Activated effector memory CD4-positive, alpha-beta T cell treated with anti-CD3 and anti-CD28 coated beads, Interleukin-2, amount 50 U/mL, for 16 hours (primary cell): ENCODE measurements around the gene NUP58.
A peak's percentile ranks its signal among the peaks of the same experiment; 100 is the strongest.

Experiments used
- DNase-seq: peaks from one replicate; pipeline ENCODE4 v3.0.0-alpha.2; 2020

The NUP58 gene, protein sequence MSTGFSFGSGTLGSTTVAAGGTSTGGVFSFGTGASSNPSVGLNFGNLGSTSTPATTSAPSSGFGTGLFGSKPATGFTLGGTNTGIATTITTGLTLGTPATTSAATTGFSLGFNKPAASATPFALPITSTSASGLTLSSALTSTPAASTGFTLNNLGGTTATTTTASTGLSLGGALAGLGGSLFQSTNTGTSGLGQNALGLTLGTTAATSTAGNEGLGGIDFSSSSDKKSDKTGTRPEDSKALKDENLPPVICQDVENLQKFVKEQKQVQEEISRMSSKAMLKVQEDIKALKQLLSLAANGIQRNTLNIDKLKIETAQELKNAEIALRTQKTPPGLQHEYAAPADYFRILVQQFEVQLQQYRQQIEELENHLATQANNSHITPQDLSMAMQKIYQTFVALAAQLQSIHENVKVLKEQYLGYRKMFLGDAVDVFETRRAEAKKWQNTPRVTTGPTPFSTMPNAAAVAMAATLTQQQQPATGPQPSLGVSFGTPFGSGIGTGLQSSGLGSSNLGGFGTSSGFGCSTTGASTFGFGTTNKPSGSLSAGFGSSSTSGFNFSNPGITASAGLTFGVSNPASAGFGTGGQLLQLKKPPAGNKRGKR

DNA sequence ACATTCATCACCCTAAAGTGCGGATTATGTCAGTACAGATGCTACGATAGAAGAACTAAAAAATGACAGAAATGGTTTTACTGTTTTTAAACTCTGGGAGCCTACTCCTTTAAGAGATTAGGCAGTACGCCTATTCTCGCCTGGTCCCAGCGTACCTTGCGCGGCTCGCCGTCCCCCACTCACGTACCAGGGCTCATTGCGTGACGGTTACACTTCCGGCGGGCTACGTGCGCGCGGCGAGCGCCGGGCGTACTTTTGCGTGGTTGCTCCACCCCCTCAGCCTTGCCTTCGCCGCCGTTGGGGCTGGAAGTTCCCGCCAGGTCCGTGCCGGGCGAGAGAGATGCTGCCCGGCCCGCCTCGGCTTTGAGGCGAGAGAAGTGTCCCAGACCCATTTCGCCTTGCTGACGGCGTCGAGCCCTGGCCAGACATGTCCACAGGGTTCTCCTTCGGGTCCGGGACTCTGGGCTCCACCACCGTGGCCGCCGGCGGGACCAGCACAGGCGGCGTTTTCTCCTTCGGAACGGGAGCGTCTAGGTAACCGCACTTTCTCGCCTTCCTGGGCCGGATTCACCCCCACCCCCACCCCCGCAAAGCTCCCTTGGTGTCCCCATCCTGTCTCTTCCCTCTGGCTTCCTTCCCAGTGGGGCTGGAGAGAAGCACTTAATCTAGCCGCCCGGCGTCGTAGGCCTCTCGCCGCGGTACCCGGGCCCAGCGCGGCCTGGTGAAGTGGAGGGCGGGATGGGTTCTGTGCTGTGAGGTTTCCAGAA, at the start of gene NUP58:
Gene NUP58 (plus strand): TSS at position 279 of the 767 bp plus-strand sequence. CDS start 149 bp downstream, at position 428.
- peak; percentile 98 for DNase-seq

DNA sequence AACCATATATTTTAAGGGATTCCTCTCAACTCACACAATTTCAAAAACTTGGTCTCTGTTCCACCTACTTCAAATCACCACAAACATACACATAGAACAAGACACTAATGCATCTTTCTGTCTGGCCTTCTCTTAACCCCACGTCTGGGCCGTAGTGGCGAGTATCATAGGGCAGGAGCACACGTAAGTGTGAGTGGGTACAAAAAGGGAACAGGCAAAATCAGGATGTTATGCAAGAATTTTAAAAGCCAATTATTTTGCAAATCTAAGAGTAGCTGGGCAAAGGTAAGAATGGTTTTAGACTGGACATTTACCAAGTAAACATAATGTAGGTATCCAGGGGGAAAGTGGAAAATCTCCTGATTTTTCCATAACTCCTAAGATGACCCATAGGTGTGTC, 49.2 kb upstream of the NUP58 start:
- no peak for DNase-seq

DNA sequence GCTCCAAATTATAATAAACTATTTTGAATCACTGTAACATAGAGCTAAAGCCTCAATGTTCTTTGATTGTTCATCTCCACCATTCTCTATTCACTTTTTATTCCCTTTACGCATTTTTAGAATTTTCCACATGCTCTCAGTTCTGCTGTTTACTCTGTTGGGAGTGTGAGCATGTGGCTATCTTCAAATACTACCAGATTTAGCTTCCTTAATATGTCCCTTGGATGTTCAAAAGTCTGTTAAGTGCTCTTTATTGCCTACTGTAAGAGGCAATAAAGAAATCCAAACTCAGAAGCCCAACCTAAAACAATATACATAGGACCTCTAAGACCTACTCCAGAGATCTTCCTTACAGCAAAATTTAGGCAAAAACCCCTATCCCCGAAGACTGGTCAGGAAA, 48.7 kb upstream of the NUP58 start:
- DNase-seq = no peak

DNA sequence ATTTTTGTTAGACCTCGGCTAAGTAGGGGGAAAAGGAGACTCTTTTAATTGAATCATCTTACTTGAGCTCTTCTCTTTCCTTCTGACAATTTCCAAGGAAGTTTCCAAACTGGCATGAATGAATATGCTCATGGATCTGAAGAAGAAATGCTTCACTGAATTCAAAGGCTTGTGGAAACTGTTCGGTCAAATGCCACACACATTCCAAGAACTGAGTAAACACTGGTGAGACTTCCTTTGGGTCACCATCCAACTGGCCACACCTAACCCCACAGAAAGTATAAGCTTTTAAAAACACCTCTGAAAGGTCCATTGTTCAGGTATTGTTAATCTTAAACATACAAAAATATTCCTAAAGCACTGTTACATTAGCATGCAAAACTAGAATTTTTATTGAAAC, 47.7 kb upstream of the NUP58 start:
- no peak for DNase-seq

DNA sequence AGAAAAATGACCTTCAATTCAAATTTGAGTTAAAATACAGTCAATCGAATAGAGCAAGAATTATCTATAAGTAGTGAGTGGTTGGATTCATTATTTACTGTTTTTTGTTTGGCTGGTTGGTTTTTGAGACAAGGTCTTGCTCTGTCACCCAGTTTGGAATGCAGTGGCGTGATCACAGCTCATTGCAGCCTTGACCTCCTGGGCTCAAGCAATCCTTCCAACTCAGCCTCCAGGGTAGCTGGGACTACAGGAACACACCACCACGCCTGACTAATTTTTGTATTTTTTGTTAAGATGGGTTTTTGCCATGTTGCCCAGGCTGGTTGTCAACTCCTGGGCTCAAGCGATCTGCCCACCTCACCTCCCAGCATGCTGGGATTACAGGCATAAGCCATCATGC, 39.2 kb upstream of the NUP58 start:
- DNase-seq = no peak

DNA sequence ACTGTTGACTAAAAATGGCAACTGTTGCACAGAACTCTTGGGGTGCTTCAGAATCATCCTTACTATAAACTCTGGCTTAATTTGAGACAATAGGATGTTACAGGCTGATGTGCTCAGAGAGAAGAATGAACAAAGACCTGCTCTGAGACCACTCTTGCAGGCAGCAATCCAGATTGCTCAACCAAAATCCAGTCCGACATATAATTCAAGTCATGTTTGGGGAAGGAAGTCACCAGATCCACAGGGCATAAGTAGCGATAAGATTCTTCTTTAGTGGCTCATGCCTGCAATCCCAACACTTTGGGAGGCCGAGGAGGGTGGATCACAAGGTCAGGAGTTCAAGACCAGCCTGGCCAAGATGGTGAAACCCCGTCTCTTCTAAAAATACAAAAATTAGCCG, 34.7 kb upstream of the NUP58 start:
- no peak for DNase-seq

DNA sequence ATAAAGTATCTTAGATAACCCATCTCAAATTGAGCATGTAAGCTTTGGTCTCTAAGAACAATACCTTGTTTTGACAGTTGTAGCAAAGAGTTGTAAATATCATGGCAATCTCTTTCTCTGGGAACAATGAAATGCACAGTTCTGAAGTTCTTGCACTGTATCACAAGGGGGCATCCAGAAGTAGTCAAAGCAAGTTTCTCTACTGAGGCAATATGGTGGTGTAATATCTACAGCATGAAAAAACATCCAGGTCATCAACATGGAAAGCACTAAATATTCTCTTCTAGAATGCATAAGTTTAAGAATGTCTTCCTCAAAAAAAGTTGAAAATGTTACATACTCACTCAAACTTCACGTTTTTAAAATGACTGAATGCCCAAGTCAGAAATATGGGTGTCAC, 33.7 kb upstream of the NUP58 start:
- DNase-seq = no peak

DNA sequence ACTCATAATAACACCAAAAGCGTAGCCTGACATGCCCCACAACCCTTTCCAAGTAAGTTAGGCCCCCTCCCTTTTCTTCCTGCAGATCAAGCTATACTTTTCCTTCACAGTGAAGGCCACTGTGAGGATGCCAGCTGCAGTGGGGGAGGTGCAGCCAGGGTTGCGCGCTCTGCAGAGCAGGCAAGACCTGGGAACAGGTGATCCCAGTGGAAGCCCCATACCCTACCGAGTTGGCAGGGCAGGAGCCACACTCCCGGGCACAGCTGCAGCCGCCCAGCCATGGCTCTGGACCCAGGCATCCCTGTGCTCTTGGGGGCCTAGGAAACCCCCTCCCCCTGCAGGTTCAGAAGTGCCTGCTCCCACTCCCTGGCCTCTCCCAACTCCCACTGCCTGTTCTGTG, 32.9 kb upstream of the NUP58 start:
- no peak for DNase-seq

DNA sequence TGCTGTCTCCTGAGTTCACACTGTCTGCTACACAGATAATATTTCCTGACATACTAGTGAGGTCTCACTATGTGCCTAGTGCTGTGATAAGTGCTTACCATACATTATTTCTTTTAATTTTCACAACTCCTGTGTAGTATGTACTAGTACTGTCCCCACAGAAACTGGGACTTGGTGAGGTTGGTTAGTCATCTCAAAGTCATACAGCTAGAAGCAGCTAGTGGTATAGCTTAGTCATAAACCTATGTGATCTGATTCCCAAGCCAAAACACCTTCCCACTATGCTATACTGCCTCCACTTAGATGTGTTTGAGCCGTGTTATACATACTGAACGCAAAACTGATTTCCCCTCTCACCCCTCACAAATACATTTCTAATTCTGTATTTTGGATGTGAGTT, 24.7 kb upstream of the NUP58 start:
- no peak for DNase-seq

DNA sequence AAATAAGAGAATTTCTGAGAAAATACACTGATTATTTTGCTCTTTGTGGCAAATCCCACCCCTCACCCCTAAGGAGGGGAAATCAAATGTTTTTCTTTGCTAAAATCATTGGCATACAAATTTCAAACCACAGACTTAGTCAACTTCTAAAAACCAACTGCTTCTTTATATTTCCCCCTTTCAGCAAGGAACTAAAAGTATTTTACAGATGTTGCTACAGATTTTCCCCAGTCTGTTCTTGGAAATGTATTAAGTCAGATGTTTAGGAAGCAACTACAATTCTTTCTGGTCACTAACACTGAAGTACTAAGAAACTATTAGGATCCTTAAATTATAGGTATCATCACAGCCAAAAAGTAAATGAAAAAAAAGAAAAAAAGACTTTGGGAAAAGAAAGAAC, 21.0 kb upstream of the NUP58 start:
- DNase-seq = no peak

DNA sequence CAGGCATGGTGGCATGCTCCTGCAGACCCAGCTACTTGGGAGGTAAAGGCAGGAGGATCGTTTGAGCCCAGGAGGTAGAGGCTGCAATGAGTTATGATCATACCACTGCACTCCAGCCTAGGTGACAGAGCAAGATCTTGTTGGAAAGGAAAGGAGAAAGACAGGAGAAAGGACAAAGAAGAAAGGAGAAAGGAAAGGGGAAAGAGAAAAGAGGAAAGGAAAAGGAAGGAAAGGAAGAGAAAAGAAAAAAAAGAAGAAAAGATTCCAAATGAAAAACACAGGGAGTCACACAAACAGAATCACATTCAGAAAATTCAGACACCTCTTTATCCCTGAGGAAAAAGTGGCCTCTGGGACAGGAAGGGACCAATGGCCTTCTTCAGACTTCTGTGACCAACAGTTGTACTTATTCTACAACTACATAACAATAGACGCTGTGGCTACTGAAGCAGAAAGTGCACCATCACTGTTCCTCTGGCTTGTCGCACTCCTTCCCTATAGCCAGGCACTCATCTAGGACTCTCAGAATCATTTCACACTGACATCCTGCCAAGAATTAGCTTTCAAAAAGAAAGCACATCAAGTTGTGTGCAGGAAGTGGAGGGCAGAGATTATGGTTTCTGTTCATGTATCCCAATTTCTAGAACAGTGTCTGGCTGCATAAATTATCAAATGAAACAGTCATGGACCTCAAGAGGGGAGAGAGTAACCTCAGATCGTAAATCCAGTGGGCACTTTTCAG, 20.1 kb upstream of the NUP58 start:
- DNase-seq = no peak

DNA sequence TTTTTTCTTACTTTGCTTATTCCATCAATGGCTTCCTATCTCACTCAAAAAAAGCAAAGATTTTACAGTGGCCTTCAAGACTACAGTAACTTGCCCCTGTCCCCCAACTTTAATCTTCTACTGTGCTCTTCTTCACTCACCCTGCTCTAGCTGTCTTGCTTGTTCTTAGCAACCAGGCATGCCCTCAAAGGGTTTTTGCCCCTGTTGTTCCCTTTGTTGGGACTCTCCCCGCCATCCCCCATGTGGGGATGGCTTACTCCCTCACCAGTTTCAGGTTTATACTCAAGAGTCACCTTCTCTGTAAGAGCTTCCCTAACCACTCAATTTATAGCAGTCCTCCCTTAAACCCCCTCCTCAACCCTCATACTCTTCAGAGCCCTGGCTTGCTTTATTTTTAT, 19.5 kb upstream of the NUP58 start:
- DNase-seq = no peak

DNA sequence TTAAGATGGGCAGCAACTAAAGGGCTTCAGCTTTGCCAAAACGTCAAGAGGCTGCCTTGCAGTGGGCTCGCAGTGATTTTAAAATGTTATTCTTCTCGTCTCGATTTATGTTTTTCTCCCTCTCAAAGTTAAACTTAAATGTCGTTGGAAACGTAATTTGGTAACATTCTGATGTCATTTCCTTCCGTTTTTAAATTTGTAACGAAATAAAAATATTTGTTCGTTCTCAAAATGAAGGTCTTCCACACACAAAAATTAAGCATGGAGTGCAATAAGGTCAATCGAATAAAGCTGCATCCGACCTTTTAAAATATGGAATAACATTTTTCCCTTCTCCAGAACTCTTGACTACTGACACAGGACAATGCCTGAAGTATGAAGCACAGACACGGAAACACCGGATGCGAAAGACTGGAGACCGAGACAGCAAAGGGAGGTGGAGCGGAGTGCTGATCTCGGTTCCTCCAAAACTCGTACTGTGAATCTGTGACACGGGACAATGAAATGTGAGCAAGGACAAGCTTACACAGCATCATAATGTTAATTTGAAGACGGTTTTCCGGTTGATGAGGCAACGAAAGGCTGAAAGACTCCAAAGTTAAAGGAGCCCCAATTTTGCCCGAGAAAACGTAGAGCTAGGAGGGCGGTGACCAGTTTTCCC, 15.0 kb upstream of the NUP58 start:
- DNase-seq = peak; percentile 75

DNA sequence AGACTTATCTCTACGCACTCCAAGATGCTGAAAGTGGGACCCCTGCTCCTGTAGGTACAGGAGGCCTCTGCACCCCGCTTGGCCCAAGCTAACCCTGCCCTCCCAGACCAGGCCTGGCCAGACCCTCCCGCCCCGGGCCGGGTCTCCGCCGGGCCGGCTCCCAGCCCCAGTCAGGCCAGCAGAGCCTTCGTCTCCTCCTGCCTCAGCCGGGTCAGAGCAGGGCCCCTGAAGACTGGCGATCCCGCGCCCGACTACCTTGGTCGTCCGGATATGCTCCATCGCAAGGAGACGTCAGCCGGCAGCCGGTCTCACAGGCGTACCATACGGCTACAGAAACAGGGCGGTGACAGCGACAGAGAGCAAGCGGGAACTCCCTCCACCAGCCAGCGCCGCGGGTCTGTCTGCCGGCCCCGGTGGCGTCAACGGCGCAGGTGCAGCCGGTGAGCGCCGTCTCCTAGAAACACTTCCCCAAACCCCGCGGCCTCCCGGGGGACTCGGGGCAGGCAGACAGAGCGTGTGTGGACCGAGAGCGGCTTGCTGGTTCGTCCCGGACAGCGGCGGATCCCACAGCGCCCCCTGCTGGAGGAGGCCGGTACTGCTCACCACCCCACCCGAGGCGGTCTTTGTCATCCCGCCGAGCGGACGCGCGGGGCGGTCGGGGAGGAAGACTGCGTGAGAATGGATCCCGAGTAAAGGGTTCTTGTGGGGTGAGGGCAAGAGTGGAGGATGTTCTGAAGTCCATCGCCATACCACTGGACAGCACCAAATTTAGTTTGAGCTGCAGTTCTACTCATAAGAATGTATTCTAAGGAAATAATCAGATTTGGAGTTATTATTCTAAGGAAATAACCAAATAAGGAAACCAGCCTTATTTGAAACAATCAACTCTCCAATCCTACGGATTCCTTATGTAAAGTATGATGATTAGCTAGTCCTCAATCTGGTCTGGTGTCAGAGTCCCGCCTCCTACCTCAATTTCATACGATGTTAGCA, 14.2 kb upstream of the NUP58 start, which contains the start of gene MTMR6:
Gene MTMR6 (minus strand): TSS at position 520 of the 993 bp plus-strand sequence. CDS start 241 bp downstream, at position 279.
- peak; percentile 99 for DNase-seq

DNA sequence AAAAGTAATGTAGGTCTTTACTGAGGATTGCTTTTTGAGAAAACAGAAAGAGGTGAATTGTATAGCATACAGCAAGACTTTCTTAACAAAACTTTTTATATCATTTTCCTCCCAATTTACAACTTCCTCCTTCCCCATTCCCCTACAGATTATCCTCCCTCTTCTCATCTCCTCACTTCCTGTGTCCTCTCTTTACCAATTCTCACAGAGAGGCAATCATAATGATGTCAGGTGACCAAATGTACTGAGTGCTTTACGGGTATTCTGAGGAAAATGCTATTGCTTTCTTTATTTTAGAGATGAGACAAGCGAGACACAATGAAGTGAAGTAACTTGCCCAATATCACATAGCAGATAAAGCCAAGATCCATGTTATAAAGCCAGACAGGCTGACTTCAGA, 12.5 kb upstream of the NUP58 start:
- DNase-seq = no peak

DNA sequence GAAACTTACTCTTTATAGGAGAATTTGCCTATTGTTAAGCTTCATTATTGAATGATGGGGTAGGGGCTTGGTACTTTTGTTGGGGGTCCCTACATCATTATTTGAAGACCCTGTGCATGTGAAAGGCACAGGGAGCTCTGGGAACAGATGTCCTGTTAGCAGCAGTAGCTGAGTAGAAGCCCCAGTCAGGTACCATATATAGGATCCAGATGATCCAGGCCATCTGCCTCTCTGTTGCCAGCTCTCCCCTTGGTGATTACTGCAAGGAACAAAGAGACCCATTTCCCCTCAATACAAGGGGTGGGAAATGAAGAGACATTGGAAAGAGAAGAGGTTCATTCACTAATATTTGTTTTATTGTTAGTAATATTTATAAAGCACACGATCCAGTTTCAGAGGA, 9.7 kb upstream of the NUP58 start:
- no peak for DNase-seq

DNA sequence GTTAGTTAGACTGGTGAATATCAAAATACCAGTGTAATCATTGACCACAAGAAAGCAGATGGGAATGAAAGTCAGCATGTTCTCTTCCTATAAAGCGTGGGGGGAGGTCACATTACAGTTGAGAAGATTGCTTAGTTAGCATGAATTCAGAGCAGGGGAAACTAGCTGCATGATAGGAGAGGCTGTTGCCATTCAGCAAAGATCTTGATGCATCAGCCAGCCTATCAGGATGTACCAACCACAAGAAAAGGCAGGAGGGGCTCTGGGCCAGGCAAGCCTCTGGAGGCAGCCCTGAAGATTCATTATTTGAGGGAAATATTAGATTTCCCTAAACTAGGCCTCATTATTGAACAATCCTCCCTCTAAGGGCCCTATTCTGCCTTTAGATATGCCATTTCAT, 9.1 kb upstream of the NUP58 start:
- DNase-seq = no peak

DNA sequence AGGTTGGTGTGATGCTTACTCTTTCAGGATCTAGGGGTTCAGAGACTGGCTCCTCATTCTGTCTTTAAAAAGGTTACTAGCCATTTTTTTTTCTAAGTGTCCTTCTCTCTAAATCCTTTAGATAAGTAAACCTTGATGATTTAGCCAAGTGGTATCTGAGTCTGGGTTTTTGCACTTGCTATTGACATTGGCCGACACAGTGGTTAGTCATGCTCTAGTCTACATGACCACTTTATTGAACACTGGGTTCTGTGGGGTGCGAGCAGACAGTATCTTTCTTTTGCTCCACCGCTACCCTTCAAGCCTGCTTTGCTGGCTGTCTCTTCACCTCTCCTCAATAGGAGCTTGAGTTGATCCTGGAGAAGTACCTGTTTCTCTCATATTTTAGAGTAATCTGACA, 6.2 kb upstream of the NUP58 start:
- DNase-seq = no peak

DNA sequence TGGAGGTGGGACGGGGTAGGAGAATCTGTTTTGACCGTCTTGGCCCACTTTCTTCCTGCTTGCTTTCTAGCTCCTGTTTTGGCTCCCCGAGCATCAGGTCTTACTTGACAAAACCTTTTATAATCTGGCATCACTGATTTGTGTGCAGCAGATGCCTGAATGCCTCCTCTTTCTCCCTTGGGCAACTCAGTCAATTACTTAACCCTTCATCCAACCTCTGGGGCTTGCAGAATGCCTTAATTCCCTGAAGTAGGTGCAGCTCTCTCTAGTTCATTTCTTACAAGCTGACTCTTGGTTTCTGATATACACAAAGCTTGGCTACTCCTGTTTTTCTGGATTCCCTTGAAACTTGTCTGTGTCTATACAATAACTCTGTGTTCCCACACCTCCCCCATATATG, 5.7 kb upstream of the NUP58 start:
- DNase-seq = no peak

DNA sequence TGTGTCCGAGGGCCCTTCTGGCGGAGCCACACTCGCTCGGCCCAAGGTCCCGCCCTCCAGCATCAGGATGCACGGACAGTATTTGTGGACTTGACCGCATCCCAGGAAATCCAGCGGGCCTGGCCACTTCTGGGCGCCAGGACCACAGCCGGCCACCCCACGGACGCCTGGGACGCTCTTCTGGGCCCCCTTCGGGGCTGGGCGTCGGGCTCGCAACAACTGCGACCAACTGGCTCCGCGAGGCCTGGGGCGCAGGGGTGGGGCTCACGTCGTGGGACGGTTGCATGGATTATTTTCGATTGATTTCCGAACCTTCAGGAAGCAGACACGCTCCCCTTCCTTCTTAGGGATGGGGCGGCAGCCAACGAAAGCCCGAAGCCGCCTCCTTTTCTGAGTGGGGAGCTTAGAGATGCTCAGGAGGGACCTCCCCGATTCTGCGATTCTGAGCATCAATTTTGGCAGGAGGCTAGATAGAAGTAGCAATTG, 521 bp upstream of the NUP58 start:
- DNase-seq = peak; percentile 74

DNA sequence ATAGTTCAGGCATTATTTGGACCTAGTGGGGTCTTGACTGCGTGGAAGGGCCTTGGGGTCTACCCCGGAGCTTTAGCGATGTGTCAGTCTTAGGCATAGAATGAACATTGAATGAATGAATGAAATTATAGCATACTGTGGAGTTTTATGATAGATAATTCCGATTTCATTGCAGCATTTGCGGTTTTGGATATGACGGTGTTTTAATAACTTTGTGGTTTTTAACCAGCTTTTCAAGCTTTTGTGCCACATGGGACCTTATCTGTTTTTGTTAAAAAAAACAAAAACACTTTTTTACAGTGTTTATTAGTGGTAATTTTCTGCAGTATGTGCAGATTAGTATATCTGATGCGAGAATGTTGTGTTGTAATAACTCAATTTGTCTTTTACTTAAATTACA, 696 bp downstream of the NUP58 start:
- DNase-seq = no peak
